Pancreas (tissue), 10 donors: ENCODE data around the gene NPPA. TPM values are rescaled to one million over a fixed set of nuclear protein-coding genes. Genes with fewer than 3 reads are reported as not detected.

Experiments used
- ATAC-seq, 4 donors: fragments of 200-7000 bp; cut with Tn5 transposase; one replicate each; pipeline versions ENCODE4 v1.8.0 to v1.9.1; 2020; ENCODE audit warnings: mild to moderate bottlenecking in 4 of 4, moderate library complexity in 4 of 4
- DNase-seq, 6 donors: peaks; one replicate each; pipeline ENCODE4 v3.0.0-alpha.2; 2020
- FAIRE-seq: peaks from 2 replicates; lab custom pipeline; 2012; peaks lifted over from hg19 to GRCh38; lab: Jason Lieb, UNC
- H3K27ac ChIP-seq, 4 donors: fragments of 200-600 bp; sonication (generic); 1 replicate in 3 of 4; 2 replicates in 1 of 4; pipeline versions ENCODE4 v1.5.0 to v1.8.0; 2020
- H3K27me3 ChIP-seq, 4 donors: fragments of 200-600 bp; one replicate each; pipeline ENCODE4 v1.8.0; 2021
- H3K36me3 ChIP-seq, 3 donors: fragments of 200-600 bp; sonication (generic) in 1 of 3; one replicate each; pipeline versions ENCODE4 v1.5.0 to v1.8.0; 2020 to 2021
- H3K4me1 ChIP-seq, 3 donors: fragments of 200-600 bp; one replicate each; pipeline ENCODE4 v1.8.0; 2021
- H3K4me3 ChIP-seq, 4 donors: fragments of 200-600 bp; sonication (generic) in 2 of 4; one replicate each; pipeline versions ENCODE4 v1.5.0 to v1.8.0; 2020 to 2021
- H3K9me3 ChIP-seq, 4 donors: fragments of 200-600 bp; one replicate each; pipeline ENCODE4 v1.8.0; 2021
- CTCF ChIP-seq, 4 donors: fragments of 200-600 bp; sonication (generic) in 3 of 4; IDR thresholded peaks; one replicate each; pipeline versions ENCODE4 v1.5.0 to v1.8.0; 2021; ENCODE audit warnings: antibody characterized with exemption in 4 of 4
- WGBS, 2 donors: extraction: QIAGEN DNeasy Blood & Tissue Kit; methylation state at CpG; one replicate each; pipeline ENCODE4 v1.1.7; 2013; 5-methylcytosine and 5-hydroxymethylcytosine counted together
- intact Hi-C, 3 donors: fragments of 100-400 bp; cut with DNase I; formaldehyde crosslinking; loops; one replicate each; pipeline versions ENCODE4 v1.11.1 to v1.14.2; 2022
- polyA plus RNA-seq, 2 donors: library from polyadenylated mRNA; stranded (reverse); fragments of 200-250 nt; gene quantifications; one replicate each; pipeline ENCODE4 v1.2.3, GENCODE V29; 2013
- total RNA-seq, 6 donors: library from RNA; stranded (reverse); fragmentation: NEBNext Ultra II Directional in 4 of 6; extraction: Animal tissue kit (Norgen Biotek cat#: 25700) in 4 of 6; gene quantifications; one replicate each; pipeline versions ENCODE4 v1.2.1 to v1.2.4, GENCODE V29; 2021 to 2023
- donor health status: healthy with polysubstance abuse.
- donor health status: DM: no; HTN: no; CAD: no; lungs with moderate emphysema.
- donor health status: DM: no; HTN: no; CAD: no.
- donor health status: control.
- donor health status: control.
- donor health status: Bipolar disorder and iron deficiency.
- donor health status: DM: yes; HTN: yes; CAD: no.
- donor health status: DM: no; HTN: no; CAD: no.
- donor health status: DM: no; HTN: no; CAD: no.
- donor health status: DM: yes; HTN: yes; CAD: no.

Gene NPPA
- total and polyA plus RNA-seq, 8 donors, result 0.24 to 1.3 (median 0.28) TPM; not detected in 5

GRCh38 chr1:11857164-11857851 lies 9.7 kb upstream of the NPPA start:
- TF ChIP-seq CTCF (IDR thresholded peaks at IDR 0.05), result no peak
- FAIRE-seq (no peak), DNase-seq (no peak), ATAC-seq (no peak)
- Histone ChIP-seq H3K27ac (no peak overlapping the region), H3K4me1 (no peaks in the 10 kb centered on the region), H3K9me3 (no peaks in the 10 kb centered on the region), H3K4me3 (no peak overlapping the region), H3K27me3 (peaks cover 0 to 19% (median 3%) of the 10 kb centered on the region in 4 donors), H3K36me3 (no peaks in the 10 kb centered on the region)
- intact Hi-C loops, result no loop called here
- WGBS, 2 donors, result 31 to 32% methylated on average over 10 of the region's 10 CpGs

GRCh38 chr1:11856698-11857097 lies 9.1 kb upstream of the NPPA start:
- DNase-seq (no peak), FAIRE-seq (no peak), ATAC-seq (no peak)
- Histone ChIP-seq H3K9me3 (no peaks in the 10 kb centered on the region), H3K4me1 (no peaks in the 10 kb centered on the region), H3K27me3 (peaks cover 0 to 19% (median 3%) of the 10 kb centered on the region in 4 donors), H3K4me3 (no peak overlapping the region), H3K27ac (no peak overlapping the region), H3K36me3 (no peaks in the 10 kb centered on the region)
- intact Hi-C loops, result no loop called here
- WGBS, 2 donors, result 43 to 54% methylated on average over 3 of the region's 3 CpGs
- no peak for TF ChIP-seq CTCF (IDR thresholded peaks at IDR 0.05)

- TF ChIP-seq CTCF (IDR thresholded peaks at IDR 0.05), result no peak
- 48 to 49% methylated on average over 8 of the region's 8 CpGs for WGBS, 2 donors
- H3K36me3 ChIP-seq, result no peaks in the 10 kb centered on the region
- DNase-seq (no peak), FAIRE-seq (no peak), ATAC-seq (no peak)
- no peak overlapping the region for H3K27ac ChIP-seq
- intact Hi-C loops, result no loop called here
- no peaks in the 10 kb centered on the region for H3K9me3 ChIP-seq
- H3K27me3 ChIP-seq, result peaks cover 0 to 19% (median 3%) of the 10 kb centered on the region in 4 donors
- no peak overlapping the region for H3K4me3 ChIP-seq
- H3K4me1 ChIP-seq, result no peaks in the 10 kb centered on the region
Observed at GRCh38 chr1:11855430-11855829, 7.8 kb upstream of the NPPA start.

GRCh38 chr1:11854519-11854918 lies 6.9 kb upstream of the NPPA start:
- DNase-seq (no peak), ATAC-seq (no peak), FAIRE-seq (no peak)
- H3K9me3 ChIP-seq, result no peaks in the 10 kb centered on the region
- intact Hi-C loops, result no loop called here
- H3K27me3 ChIP-seq, result peaks cover 0 to 17% (median 3%) of the 10 kb centered on the region in 4 donors
- WGBS, 2 donors, result 35 to 42% methylated on average over 8 of the region's 8 CpGs
- no peaks in the 10 kb centered on the region for H3K36me3 ChIP-seq
- no peaks in the 10 kb centered on the region for H3K4me1 ChIP-seq
- TF ChIP-seq CTCF (IDR thresholded peaks at IDR 0.05), result no peak
- H3K27ac ChIP-seq, result no peak overlapping the region
- H3K4me3 ChIP-seq, result no peak overlapping the region

- intact Hi-C loops, result no loop called here
- no peaks in the 10 kb centered on the region for H3K36me3 ChIP-seq
- ATAC-seq, result no peak
- no peaks in the 10 kb centered on the region for H3K9me3 ChIP-seq
- WGBS, 2 donors, result 77 to 81% methylated on average over 7 of the region's 7 CpGs
- TF ChIP-seq CTCF (IDR thresholded peaks at IDR 0.05), result no peak
- H3K27me3 ChIP-seq, result no peaks in the 10 kb centered on the region
- no peak for FAIRE-seq
- H3K27ac ChIP-seq, result no peak overlapping the region
- no peak for DNase-seq
- no peak overlapping the region for H3K4me3 ChIP-seq
- no peaks in the 10 kb centered on the region for H3K4me1 ChIP-seq
Observed at GRCh38 chr1:11851180-11851579, 3.6 kb upstream of the NPPA start.
